CD4-positive, alpha-beta T cell treated with Interferon gamma for 1 hour (primary cell): ENCODE measurements around the gene MEN1.

ENCODE experiments used
- DNase-seq: peaks from one replicate; pipeline ENCODE4 v3.0.0-alpha.2; 2020

The MEN1 gene

DNA sequence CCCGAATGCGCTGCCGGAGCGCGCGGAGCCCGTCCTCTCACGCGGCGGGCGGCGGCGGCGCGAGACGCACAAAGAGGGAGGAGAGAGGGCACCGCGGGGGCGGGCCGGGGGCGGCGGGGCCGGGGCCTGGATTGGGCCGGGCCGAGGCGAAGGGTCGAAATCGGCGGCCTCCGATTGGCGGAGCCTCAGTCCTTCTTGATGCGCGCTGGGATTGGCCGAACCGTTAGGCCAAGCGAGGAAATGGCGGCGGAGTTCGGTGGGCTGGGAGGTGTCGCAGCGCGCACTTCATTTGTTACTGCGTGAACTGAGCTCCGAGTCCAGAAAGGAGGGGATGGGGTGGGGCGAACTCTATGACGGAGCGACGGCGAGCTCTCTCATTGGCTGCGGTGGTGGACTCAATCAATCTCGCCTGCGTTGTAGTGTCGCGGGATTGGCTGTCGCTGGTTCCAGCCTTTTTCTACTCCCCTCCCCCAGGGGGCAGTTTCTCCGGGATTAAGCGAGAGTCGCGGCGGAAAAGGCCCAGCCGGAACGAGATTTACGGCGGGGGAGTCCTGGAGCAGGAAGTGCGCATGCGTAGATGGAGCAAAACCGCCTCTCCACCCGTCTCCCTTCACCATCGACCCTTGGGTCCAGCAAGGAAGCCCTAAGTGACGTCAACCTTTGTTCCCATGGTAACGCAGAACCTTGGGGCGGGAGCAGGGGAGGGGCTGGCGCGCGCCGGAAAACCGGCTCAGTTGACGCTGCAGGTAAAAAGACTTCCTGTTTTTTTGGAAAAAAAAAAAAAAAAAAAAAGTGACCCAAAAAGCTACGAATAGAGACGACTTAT is 31.7 kb downstream of the MEN1 start, which contains the start of gene SF1:
Gene SF1, minus strand, starts transcription at position 70 of the 826 bp plus-strand sequence. CDS start 150 bp downstream, outside the sequence.
- DNase-seq, result peak; percentile 100

DNA sequence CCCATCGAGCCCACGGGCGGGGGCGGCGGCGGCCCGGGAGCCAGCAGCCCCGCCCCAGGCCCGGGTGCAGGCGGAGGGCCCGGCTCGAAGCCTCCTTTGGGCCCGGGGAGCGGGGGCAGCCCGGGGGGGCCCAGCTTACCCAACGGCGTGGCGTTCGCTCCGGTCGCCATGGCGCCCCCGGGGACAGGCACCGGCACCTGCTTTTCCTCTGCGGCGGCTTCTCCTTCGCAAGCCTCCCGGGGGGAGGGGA is 32.2 kb downstream of the MEN1 start:
- no peak for DNase-seq

DNA sequence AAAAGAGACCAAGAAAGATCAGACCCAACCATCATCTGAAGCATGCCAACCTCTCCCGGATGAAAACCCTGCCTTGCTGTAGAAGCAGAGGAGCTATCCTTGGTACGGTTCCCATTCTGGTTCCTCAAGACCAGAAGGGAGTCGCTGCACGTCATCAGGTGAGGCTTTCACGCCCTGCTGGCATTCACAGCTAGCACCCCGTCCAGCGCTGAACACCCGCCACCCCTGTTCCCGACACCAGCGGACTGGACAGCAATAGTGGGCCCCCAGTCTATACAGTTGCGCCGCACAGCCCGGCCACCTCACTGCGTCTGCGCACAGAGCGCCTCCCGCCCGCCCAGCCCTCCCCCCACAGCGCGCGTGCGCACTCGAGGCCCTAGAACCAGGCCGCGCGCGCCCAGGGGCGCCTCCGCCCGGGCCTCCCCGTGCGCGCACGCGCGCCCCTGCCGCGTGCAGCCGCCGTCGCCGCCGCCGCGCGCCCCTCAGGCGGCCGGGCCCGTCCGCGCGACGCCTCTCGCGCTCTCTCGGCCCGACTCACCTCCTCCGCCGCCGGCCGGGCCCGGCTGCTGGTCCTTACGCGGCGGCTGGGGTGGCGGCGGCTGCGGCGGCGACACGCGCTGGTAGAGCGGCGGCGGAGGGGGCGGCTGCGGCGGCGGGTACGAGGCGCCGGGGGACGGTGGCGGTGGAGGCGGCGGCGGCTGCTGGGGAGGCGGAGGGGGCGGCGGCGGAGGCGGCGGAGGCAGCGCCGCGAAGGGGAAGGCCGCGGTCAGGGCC is 32.7 kb downstream of the MEN1 start:
- peak; percentile 80 for DNase-seq

DNA sequence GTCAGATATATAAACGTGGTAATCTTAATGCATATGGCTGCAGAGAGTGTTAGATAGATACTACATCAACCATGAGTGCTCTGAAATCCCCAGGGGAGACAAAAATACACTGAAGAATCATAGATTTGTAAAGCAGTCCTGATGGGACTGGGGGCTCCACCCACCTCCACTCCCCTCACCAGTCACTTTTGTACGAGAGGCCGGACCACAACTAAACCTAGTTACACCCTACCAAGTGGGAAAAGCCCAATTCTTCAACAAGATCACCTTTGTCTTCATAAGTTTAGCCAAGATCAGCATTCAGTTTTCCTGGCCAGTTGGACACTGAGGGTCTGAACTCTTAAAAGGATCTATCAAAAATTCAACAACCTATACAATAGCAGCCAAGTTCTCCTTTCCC is 33.5 kb downstream of the MEN1 start:
- no peak for DNase-seq

DNA sequence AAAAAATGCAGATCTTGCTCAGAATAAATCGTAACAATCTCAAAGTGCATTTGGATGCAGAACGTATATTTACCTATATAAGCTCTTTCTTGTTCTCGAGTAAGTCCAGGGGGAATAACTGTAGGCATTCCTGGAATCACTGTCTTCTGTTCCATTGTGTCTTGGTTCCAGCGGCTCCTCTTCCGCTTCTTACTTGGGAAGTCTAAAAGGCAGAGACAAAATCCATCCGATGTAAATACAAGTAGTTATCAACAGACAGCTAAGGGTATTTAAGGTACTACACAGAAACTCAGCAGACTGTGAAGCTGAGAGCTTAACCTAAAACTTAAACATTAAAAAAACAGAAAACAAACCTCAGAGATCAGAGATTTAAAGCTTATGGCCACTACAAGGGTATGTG is 33.9 kb downstream of the MEN1 start:
- DNase-seq, result no peak

- no peak for DNase-seq
These were observed 36.2 kb downstream of the MEN1 start for GRCh38 chr11:64774144-64774543.

- no peak for DNase-seq
These were observed 37.9 kb downstream of the MEN1 start for GRCh38 chr11:64772303-64773018.

GRCh38 chr11:64771861-64772260 is 38.5 kb downstream of the MEN1 start:
- peak; percentile 13 for DNase-seq

DNA sequence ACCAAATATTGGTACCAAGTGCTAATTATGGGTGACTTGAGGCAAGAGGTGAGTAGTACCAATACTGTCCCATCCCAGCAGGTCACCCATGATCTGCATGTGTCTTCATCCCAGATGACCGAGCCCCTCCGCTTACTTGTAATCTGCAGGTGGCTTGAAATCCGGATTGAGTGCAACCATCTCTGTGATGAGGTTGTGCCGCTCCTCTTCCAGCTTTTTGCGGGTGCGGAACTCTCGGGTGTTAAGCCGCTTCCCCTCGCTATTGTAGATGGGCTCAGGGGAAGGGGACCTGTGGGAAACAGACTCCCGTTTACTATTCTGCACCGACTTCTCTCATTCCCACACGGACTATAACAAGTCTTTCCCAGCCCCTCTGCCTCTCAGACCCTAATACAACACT is 40.2 kb downstream of the MEN1 start:
- no peak for DNase-seq

DNA sequence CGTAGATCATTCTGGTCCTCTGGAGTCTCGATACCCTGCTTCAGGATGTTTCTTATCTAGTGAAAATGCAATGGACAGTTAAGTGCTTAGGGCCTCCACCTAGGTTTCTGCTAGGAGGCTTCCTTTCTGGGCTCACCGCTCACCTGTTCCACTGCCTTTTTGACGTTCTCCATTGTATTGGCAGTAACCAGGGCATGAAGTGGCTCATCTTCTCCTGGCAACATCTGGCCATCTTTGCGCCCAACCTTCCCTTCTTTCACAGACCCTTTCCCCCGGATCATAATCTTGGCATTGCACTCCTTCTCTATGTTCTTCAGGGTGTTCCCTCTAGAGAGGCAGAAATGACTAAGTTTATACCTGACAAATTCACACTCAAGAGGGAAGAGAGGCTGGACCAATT is 41.1 kb downstream of the MEN1 start:
- DNase-seq, result no peak

DNA sequence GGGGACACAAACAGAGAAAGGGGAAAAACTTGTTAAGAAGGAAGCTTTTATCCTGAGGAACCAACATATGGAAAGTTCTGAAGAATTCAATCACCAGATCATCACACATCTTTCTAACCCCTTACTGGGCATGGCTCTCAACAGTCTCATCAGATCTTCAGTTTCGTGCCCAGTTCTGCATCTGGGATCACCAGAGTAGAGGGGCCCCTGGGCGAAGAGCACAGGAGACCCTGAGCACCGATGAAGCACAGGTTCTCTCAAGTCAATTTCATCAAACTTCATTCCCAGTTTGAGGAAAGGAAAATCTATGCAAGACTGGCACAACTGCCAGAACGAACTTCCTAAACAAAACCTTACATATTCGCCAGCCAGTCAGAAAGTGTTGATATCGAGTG is 42.1 kb downstream of the MEN1 start:
- DNase-seq, result no peak

DNA sequence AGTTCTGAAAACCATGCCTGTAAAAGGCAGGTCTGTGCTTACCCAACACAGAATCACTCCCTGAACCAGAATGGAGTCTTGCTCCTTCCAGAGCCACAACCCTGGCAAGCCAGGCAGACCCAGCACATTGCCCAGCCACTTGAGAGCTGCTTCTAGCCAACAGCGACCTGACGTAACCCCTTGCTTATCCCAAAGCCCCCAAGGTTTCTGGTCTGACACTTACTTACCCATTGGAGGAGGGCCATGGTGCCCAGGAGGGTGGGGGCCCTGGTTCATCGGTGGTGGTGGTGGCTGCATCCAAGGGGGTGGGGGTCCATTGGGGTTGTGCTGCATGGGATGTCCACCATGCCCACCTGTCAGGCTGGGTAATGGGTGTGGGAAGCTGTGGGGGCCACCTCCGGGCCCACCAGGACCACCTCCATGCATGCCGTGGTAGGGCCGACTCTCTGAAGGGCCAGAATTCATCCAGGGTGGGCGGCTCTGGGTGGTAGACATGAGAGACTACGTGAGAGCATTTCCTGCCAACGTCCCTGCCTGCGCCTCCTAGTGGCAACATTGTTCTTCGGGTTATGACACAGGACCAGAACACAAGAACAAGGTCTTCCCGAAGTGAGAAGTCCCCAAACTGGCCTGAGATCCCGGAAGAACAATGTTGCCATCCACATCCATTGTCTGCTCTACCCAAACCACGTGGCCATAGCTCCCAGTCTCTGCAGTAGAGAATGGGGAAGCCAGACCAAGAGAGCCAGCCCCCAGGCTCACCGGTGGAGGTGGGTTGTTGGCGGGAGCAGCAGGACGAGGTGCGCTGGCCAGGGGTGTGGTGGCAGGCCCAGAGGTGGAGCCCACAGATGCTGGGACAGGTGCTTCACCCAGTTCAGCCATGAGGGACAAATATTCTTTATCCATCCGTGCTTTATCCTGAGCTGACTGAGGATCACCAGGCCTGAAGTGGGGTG is 42.7 kb downstream of the MEN1 start:
- DNase-seq, result peak; percentile 72

- DNase-seq, result no peak
These were observed 43.5 kb downstream of the MEN1 start for GRCh38 chr11:64766881-64767280.

- DNase-seq, result no peak
These were observed 44.3 kb downstream of the MEN1 start for GRCh38 chr11:64765851-64766665.

- DNase-seq, result no peak
These were observed 45.0 kb downstream of the MEN1 start for GRCh38 chr11:64765291-64765850.

GRCh38 chr11:64764753-64765152 is 45.6 kb downstream of the MEN1 start:
- DNase-seq, result no peak

DNA sequence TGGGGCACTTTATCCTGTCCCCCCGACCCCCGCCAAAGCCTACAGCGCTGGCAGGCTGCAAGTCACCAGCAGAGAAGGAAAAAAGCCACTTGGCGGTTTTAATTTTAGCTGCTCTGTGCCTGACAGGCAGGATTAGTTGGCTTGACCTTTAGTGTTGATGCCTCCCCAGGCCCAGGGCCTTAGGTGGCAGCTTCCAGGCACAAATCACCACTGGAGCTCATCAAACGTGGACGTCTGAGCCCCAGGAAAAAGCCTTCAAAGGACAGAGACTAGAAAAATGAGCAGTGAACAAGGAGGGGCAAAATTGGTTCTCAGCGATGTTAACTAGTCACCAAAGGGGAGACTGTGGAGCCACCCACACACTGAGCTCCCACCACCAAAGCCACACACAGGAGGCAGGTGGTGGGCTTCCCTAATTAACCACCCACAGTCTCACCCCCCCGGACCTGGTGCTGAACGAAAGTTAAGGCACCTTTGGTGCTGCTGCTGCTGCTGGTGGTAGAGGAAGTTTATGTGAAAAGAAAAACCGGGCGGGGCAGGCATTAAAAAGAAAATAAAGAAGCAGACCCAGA is 46.2 kb downstream of the MEN1 start:
- DNase-seq, result peak; percentile 71

- DNase-seq, result peak; percentile 11
These were observed 46.8 kb downstream of the MEN1 start for GRCh38 chr11:64763526-64764039.

DNA sequence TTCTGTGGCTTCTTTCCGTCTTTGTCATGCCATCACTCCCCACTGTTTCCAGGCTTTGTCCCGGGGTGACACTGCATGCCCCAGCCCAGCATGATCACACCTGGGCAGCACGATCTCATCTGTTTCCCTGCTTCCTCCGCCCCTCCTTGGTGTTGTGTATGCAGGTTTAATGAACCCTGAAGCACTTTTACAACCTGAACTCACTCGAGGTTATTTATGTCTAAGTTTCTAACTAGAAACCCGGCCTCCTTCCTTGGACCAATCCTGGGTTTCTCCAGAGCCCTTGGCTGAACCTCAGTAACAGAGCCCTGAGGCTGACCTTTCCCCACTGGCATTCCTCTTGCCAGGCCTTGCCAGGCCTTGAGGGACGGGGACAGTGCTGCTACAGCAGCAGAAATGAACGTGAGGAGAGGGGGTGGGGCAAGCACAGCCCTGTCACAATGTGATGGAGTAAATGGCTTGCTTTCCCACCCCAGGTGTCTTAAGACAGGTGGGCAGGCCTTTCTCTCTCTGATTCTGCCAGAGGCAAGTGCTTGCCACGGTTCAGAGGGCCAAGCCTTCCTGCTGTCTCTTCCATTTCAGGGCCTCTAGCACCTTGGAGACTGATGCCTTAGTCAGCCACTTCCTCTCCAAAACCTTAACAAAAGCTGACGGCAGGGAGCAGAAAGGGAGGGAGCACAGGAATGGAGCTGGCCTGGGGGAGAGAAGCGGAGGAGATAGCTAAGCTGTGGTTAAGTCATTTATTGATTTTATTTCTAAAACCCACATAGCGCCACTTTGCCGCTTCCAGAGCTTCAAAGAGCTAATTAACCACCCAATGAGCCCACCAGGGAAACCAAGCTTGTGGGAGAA is 47.5 kb downstream of the MEN1 start:
- peak; percentile 36 for DNase-seq

DNA sequence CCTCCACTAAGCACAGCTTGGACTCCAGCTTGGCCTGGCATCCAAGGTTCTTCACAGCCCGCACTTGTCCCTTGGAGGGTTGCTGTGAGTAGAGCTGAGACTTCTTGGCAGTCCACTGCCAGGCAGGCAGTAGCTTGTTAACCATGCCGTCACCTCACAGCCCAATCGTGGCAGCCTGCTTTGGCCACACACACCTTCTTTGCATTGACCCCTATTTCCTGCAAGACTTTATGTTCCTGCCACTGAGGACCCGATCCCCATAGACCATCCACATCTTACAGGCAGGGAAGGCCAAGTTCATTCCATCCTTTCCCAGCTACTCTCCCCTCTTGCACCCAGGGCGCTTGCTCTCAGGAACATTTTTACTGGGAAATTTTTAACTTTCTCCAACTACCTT is 48.1 kb downstream of the MEN1 start:
- DNase-seq, result peak; percentile 33
